ENCODE data around the gene ATP6V1C2. TPM values are rescaled to one million over a fixed set of nuclear protein-coding genes. Genes with fewer than 3 reads are reported as not detected.
"Not testable (repeated sequence)": the region's sequence is repeated elsewhere in the genome, so short reads cannot be mapped to it uniquely, and the experiment has no call there.

Gene ATP6V1C2
- polyA plus RNA-seq, 3 donors, result 0.03 TPM; not detected in 2

- peaks cover 0 to 12% of the 10 kb centered on the region in 2 donors for H3K36me3 Mint-ChIP-seq
- intact Hi-C loops (cut with micrococcal nuclease), result no loop called here
- Histone ChIP-seq H3K27me3 (ENCODE audit: control insufficient read depth in 2 of 2, insufficient read depth in 2 of 2, low read length in 2 of 2) (no peaks in the 10 kb centered on the region), H3K9ac (ENCODE audit: insufficient read depth, low read length, poor library complexity, severe bottlenecking) (peak overlapping the region; percentile 96), H3K36me3 (replicated peaks in 1 of 2; ENCODE audit: control insufficient read depth in 1 of 2, insufficient read depth in 2 of 2, low read length in 2 of 2) (no peaks in the 10 kb centered on the region), H4K20me1 (ENCODE audit: insufficient read depth, low read length) (peaks cover 53% of the 10 kb centered on the region), H3K27ac (ENCODE audit: low read depth in 1 of 2, low read length in 2 of 2) (peak overlapping the region in 1 of 2 donors; percentile 81), H3K4me3 (replicated peaks in 1 of 3; ENCODE audit: low read depth in 2 of 3, low read length in 3 of 3) (peak overlapping the region; percentile 72 to 87 (median 85)), H3K4me2 (replicated peaks; ENCODE audit: extremely low read depth, low read length, poor library complexity, severe bottlenecking) (peak overlapping the region; percentile 88), H3K4me1 (ENCODE audit: control insufficient read depth in 1 of 2, insufficient read depth in 2 of 2, low read length in 2 of 2) (peaks cover 24 to 29% of the 10 kb centered on the region in 2 donors), H3K9me3 (replicated peaks in 1 of 2; ENCODE audit: control insufficient read depth in 1 of 2, insufficient read depth in 1 of 2, low read length in 2 of 2) (no peaks in the 10 kb centered on the region), H2AFZ (ENCODE audit: insufficient read depth, low read depth, low read length, poor library complexity, severe bottlenecking) (peak overlapping the region; percentile 86), H3K79me2 (ENCODE audit: insufficient read depth, low read length) (peaks cover 60% of the 10 kb centered on the region)
- H3K27ac Mint-ChIP-seq, result peak overlapping the region; percentile 78 to 96 (median 92)
- TF ChIP-seq CTCF (IDR thresholded peaks at IDR 0.05), result no peak
- peaks cover 0 to 5% (median 0%) of the 10 kb centered on the region in 3 donors for H3K27me3 Mint-ChIP-seq (ENCODE audit: low read depth in 3 of 3)
- WGBS (ENCODE audit: insufficient coverage), result 22% methylated on average over 13 of the region's 14 CpGs
- no peak for DNase-seq
- peaks cover 37% of the 10 kb centered on the region for H3K4me1 Mint-ChIP-seq
- no peaks in the 10 kb centered on the region for H3K9me3 Mint-ChIP-seq
- H3K4me3 Mint-ChIP-seq, result peak overlapping the region; percentile 94 to 95
Measured at GRCh38 chr2:10811517-10811916, 90.1 kb downstream of the ATP6V1C2 start.

GRCh38 chr2:10812362-10813162 is 91.1 kb downstream of the ATP6V1C2 start, which contains the start of gene PDIA6:
PDIA6 (minus strand) TSS chr2:10812785; CDS start chr2:10812696, 89 bp downstream.
- Histone ChIP-seq H3K79me2 (ENCODE audit: insufficient read depth, low read length) (peaks cover 49% of the 10 kb centered on the region), H3K4me1 (ENCODE audit: control insufficient read depth in 1 of 2, insufficient read depth in 2 of 2, low read length in 2 of 2) (peaks cover 24 to 29% of the 10 kb centered on the region in 2 donors), H3K4me3 (replicated peaks in 1 of 3; ENCODE audit: low read depth in 2 of 3, low read length in 3 of 3) (peak within 1 kb of the TSS; percentile 72 to 87 (median 85)), H4K20me1 (ENCODE audit: insufficient read depth, low read length) (peaks cover 42% of the 10 kb centered on the region), H3K9ac (ENCODE audit: insufficient read depth, low read length, poor library complexity, severe bottlenecking) (peak within 1 kb of the TSS; percentile 96), H3K27ac (ENCODE audit: low read depth in 1 of 2, low read length in 2 of 2) (peak within 1 kb of the TSS; percentile 48 to 81), H3K4me2 (replicated peaks; ENCODE audit: extremely low read depth, low read length, poor library complexity, severe bottlenecking) (peak within 1 kb of the TSS; percentile 88), H3K9me3 (replicated peaks in 1 of 2; ENCODE audit: control insufficient read depth in 1 of 2, insufficient read depth in 1 of 2, low read length in 2 of 2) (no peaks in the 10 kb centered on the region), H2AFZ (ENCODE audit: insufficient read depth, low read depth, low read length, poor library complexity, severe bottlenecking) (peak within 1 kb of the TSS; percentile 86), H3K27me3 (ENCODE audit: control insufficient read depth in 2 of 2, insufficient read depth in 2 of 2, low read length in 2 of 2) (no peaks in the 10 kb centered on the region), H3K36me3 (replicated peaks in 1 of 2; ENCODE audit: control insufficient read depth in 1 of 2, insufficient read depth in 2 of 2, low read length in 2 of 2) (no peaks in the 10 kb centered on the region)
- TF ChIP-seq CTCF (IDR thresholded peaks at IDR 0.05), result no peak
- Mint-ChIP-seq H3K36me3 (peaks cover 0 to 11% of the 10 kb centered on the region in 2 donors), H3K27me3 (ENCODE audit: low read depth in 3 of 3) (peaks cover 3 to 8% (median 4%) of the 10 kb centered on the region in 3 donors), H3K9me3 (peaks cover 0 to 2% (median 0%) of the 10 kb centered on the region in 7 donors), H3K4me3 (peak within 1 kb of the TSS; percentile 94 to 95), H3K27ac (peak within 1 kb of the TSS; percentile 82 to 96 (median 92)), H3K4me1 (peaks cover 33% of the 10 kb centered on the region)
- peak; percentile 94 to 96 (median 94) for DNase-seq
- intact Hi-C loops (cut with micrococcal nuclease), result no loop called here
- WGBS (ENCODE audit: insufficient coverage), result under 1% methylated on average over 93 of the region's 98 CpGs

DNA sequence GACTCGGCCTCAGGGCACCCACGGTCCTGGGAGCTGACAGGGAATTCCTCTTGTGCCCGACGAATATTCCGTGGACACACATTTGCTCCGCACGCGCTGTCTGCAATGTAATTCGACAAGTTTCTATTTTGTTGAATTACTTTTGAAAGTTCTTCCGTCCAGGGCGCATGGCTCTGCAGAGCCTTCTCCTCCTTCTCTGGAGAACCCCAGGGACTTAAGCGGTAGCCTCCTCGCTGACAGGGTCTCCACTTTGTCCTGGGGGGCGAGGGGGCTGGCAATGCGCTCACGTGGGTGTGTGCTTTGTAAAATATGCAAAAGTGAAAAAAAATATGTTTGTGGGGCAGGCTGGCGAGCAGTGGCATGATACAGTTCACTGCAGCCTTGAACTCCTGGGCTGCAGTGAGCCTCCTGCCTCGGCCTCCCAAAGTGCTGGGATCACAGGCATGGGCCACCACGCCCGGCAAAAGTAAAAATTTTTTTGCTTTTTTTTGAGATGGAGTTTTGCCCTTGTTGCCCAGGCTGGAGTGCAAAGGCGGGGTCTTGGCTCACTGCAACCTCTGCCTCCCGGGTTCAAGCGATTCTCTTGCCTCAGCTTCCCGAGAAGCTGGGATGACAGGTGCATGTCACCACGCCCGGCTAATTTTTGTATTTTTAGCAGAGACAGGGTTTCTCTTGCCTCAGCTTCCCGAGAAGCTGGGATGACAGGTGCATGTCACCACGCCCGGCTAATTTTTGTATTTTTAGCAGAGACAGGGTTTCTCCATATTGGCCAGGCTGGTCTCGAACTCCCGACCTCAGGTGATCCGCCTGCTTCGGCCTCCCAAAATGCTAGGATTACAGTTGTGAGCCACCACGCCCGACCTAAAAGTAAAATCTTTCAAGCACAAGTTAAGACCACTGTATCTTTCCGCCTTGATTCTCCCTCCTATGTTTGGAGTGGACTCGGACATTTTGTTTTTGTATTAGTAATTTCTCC is 92.0 kb downstream of the ATP6V1C2 start:
- H3K4me1 Mint-ChIP-seq, result peaks cover 29% of the 10 kb centered on the region
- H3K27me3 Mint-ChIP-seq (ENCODE audit: low read depth in 3 of 3); H3K36me3 ChIP-seq (replicated peaks in 1 of 2; ENCODE audit: control insufficient read depth in 1 of 2, insufficient read depth in 2 of 2, low read length in 2 of 2); H3K36me3 Mint-ChIP-seq; H3K9me3 ChIP-seq (replicated peaks in 1 of 2; ENCODE audit: control insufficient read depth in 1 of 2, insufficient read depth in 1 of 2, low read length in 2 of 2); H3K27me3 ChIP-seq (ENCODE audit: control insufficient read depth in 2 of 2, insufficient read depth in 2 of 2, low read length in 2 of 2); H3K9me3 Mint-ChIP-seq; DNase-seq; intact Hi-C loops (cut with micrococcal nuclease): not testable (repeated sequence)
- peak overlapping the region; percentile 88 for H3K4me2 ChIP-seq (replicated peaks; ENCODE audit: extremely low read depth, low read length, poor library complexity, severe bottlenecking)
- peaks cover 40% of the 10 kb centered on the region for H3K79me2 ChIP-seq (ENCODE audit: insufficient read depth, low read length)
- peak overlapping the region; percentile 80 to 94 for H3K4me3 Mint-ChIP-seq
- H2AFZ ChIP-seq (ENCODE audit: insufficient read depth, low read depth, low read length, poor library complexity, severe bottlenecking), result peak overlapping the region; percentile 86
- peaks cover 24 to 29% of the 10 kb centered on the region in 2 donors for H3K4me1 ChIP-seq (ENCODE audit: control insufficient read depth in 1 of 2, insufficient read depth in 2 of 2, low read length in 2 of 2)
- H3K9ac ChIP-seq (ENCODE audit: insufficient read depth, low read length, poor library complexity, severe bottlenecking), result peak overlapping the region; percentile 96
- peak overlapping the region; percentile 64 to 87 (median 82) for H3K27ac Mint-ChIP-seq
- H3K4me3 ChIP-seq (replicated peaks in 1 of 3; ENCODE audit: low read depth in 2 of 3, low read length in 3 of 3), result peak overlapping the region; percentile 55 to 87 (median 59)
- H3K27ac ChIP-seq (ENCODE audit: low read depth in 1 of 2, low read length in 2 of 2), result peak overlapping the region; percentile 48 to 81
- H4K20me1 ChIP-seq (ENCODE audit: insufficient read depth, low read length), result peaks cover 33% of the 10 kb centered on the region
- WGBS (ENCODE audit: insufficient coverage), result 48% methylated on average over 24 of the region's 37 CpGs

Measured in CD14-positive monocyte (primary cell).